ENCODE measurements around the gene CCNG2. TPM values are rescaled to one million over a fixed set of nuclear protein-coding genes. Genes with fewer than 3 reads are reported as not detected.

The CCNG2 gene
- total RNA-seq, 5 donors from 2014 or later (not counting 1 experiment from before 2014, with no cell fraction given): 18.9 to 25.5 (median 23.0) TPM

GRCh38 chr4:77183777-77184420 is 26.9 kb downstream of the CCNG2 start:
- ATAC-seq (replicated peaks in 1 of 4) (no peak), DNase-seq (no peak)
- Mint-ChIP-seq H3K36me3 (no peaks in the 10 kb centered on the region), H3K4me1 (no peaks in the 10 kb centered on the region), H3K27me3 (no peaks in the 10 kb centered on the region), H3K9me3 (no peaks in the 10 kb centered on the region), H3K4me3 (no peak overlapping the region), H3K27ac (no peak overlapping the region)
- ChIA-PET POLR2A (no interaction called here), CTCF (interaction anchor here in 1 of 2 donors (0.6 to 1.5 kb wide), 2 partner anchors 88 to 232 kb away, joined by 3 to 5 read pairs; no protein-coding TSS in a partner anchor)
- H3K27ac ChIP-seq (ENCODE audit: low read length): no peak overlapping the region
- no peak overlapping the region for H3K4me3 ChIP-seq (ENCODE audit: control insufficient read depth in 1 of 2, extremely low read depth in 1 of 2, low read length in 1 of 2)
- no peaks in the 10 kb centered on the region for H3K27me3 ChIP-seq (replicated peaks in 1 of 2; ENCODE audit: control insufficient read depth in 2 of 2, extremely low read depth in 1 of 2, insufficient read depth in 2 of 2, low read length in 1 of 2)
- no CpG with 5 or more reads among the region's 6 CpGs for WGBS (ENCODE audit: insufficient coverage)
- no peaks in the 10 kb centered on the region for H3K36me3 ChIP-seq (ENCODE audit: control insufficient read depth in 2 of 2, extremely low read depth in 1 of 2, insufficient read depth in 1 of 2, low read length in 1 of 2)
- no peaks in the 10 kb centered on the region for H3K9me3 ChIP-seq
- no peaks in the 10 kb centered on the region for H3K4me1 ChIP-seq (ENCODE audit: control insufficient read depth in 1 of 2, extremely low read depth in 1 of 2, insufficient read depth in 2 of 2, low read length in 2 of 2)

GRCh38 chr4:77184974-77185373 is 28.0 kb downstream of the CCNG2 start:
- CTCF ChIA-PET: interaction anchor here in 1 of 2 donors (0.9 to 1.5 kb wide), 2 partner anchors 17 to 89 kb away, joined by 3 read pairs; no protein-coding TSS in a partner anchor
- DNase-seq: no peak
- Histone ChIP-seq H3K4me1 (ENCODE audit: control insufficient read depth in 1 of 2, extremely low read depth in 1 of 2, insufficient read depth in 2 of 2, low read length in 2 of 2) (no peaks in the 10 kb centered on the region), H3K4me3 (ENCODE audit: control insufficient read depth in 1 of 2, extremely low read depth in 1 of 2, low read length in 1 of 2) (no peak overlapping the region), H3K27me3 (replicated peaks in 1 of 2; ENCODE audit: control insufficient read depth in 2 of 2, extremely low read depth in 1 of 2, insufficient read depth in 2 of 2, low read length in 1 of 2) (no peaks in the 10 kb centered on the region), H3K9me3 (no peaks in the 10 kb centered on the region), H3K36me3 (ENCODE audit: control insufficient read depth in 2 of 2, extremely low read depth in 1 of 2, insufficient read depth in 1 of 2, low read length in 1 of 2) (no peaks in the 10 kb centered on the region), H3K27ac (ENCODE audit: low read length) (no peak overlapping the region)
- Mint-ChIP-seq H3K4me3 (no peak overlapping the region), H3K36me3 (no peaks in the 10 kb centered on the region), H3K27me3 (no peaks in the 10 kb centered on the region), H3K27ac (no peak overlapping the region), H3K9me3 (no peaks in the 10 kb centered on the region), H3K4me1 (no peaks in the 10 kb centered on the region)
- no peak for ATAC-seq (replicated peaks in 1 of 4)
- POLR2A ChIA-PET: no interaction called here

- H3K27me3 Mint-ChIP-seq: no peaks in the 10 kb centered on the region
- ATAC-seq (replicated peaks in 1 of 4): no peak
Measured at GRCh38 chr4:77185686-77186085, 28.7 kb downstream of the CCNG2 start.

GRCh38 chr4:77187322-77187721 is 30.3 kb downstream of the CCNG2 start:
- DNase-seq (no peak), ATAC-seq (replicated peaks in 1 of 4) (no peak)
- ChIA-PET POLR2A (interaction anchor here in 1 of 2 donors (0.6 kb wide), 1 partner anchor 94 kb away, joined by 4 read pairs; no protein-coding TSS in a partner anchor), CTCF (no interaction called here)
- H3K27ac Mint-ChIP-seq: no peak overlapping the region
- no peak overlapping the region for H3K4me3 ChIP-seq (ENCODE audit: control insufficient read depth in 1 of 2, extremely low read depth in 1 of 2, low read length in 1 of 2)
- no peak overlapping the region for H3K4me3 Mint-ChIP-seq
- H3K4me1 ChIP-seq (ENCODE audit: control insufficient read depth in 1 of 2, extremely low read depth in 1 of 2, insufficient read depth in 2 of 2, low read length in 2 of 2): no peaks in the 10 kb centered on the region
- H3K36me3 Mint-ChIP-seq: no peaks in the 10 kb centered on the region
- H3K9me3 ChIP-seq: no peaks in the 10 kb centered on the region
- H3K4me1 Mint-ChIP-seq: no peaks in the 10 kb centered on the region
- no peaks in the 10 kb centered on the region for H3K36me3 ChIP-seq (ENCODE audit: control insufficient read depth in 2 of 2, extremely low read depth in 1 of 2, insufficient read depth in 1 of 2, low read length in 1 of 2)
- no peaks in the 10 kb centered on the region for H3K9me3 Mint-ChIP-seq
- H3K27ac ChIP-seq (ENCODE audit: low read length): no peak overlapping the region
- H3K27me3 Mint-ChIP-seq: peaks cover 0 to 2% of the 10 kb centered on the region in 2 donors
- no CpG with 5 or more reads among the region's 2 CpGs for WGBS (ENCODE audit: insufficient coverage)
- no peaks in the 10 kb centered on the region for H3K27me3 ChIP-seq (replicated peaks in 1 of 2; ENCODE audit: control insufficient read depth in 2 of 2, extremely low read depth in 1 of 2, insufficient read depth in 2 of 2, low read length in 1 of 2)

More at GRCh38 chr4:77185686-77186085, 28.7 kb downstream of the CCNG2 start:
- no peak overlapping the region for H3K4me3 Mint-ChIP-seq
- Histone ChIP-seq H3K4me1 (ENCODE audit: control insufficient read depth in 1 of 2, extremely low read depth in 1 of 2, insufficient read depth in 2 of 2, low read length in 2 of 2) (no peaks in the 10 kb centered on the region), H3K27me3 (replicated peaks in 1 of 2; ENCODE audit: control insufficient read depth in 2 of 2, extremely low read depth in 1 of 2, insufficient read depth in 2 of 2, low read length in 1 of 2) (no peaks in the 10 kb centered on the region), H3K9me3 (no peaks in the 10 kb centered on the region), H3K4me3 (ENCODE audit: control insufficient read depth in 1 of 2, extremely low read depth in 1 of 2, low read length in 1 of 2) (no peak overlapping the region), H3K27ac (ENCODE audit: low read length) (no peak overlapping the region), H3K36me3 (ENCODE audit: control insufficient read depth in 2 of 2, extremely low read depth in 1 of 2, insufficient read depth in 1 of 2, low read length in 1 of 2) (no peaks in the 10 kb centered on the region)
- ChIA-PET POLR2A (interaction anchor here (0.6 kb wide), 2 partner anchors 147 to 247 kb away, joined by 3 to 5 read pairs; no protein-coding TSS in a partner anchor), CTCF (interaction anchor here in 1 of 2 donors (0.9 to 1.5 kb wide), 2 partner anchors 16 to 90 kb away, joined by 3 read pairs; no protein-coding TSS in a partner anchor)
- no peak for DNase-seq
- H3K27ac Mint-ChIP-seq: no peak overlapping the region
- H3K9me3 Mint-ChIP-seq: no peaks in the 10 kb centered on the region
- no peaks in the 10 kb centered on the region for H3K36me3 Mint-ChIP-seq
- H3K4me1 Mint-ChIP-seq: no peaks in the 10 kb centered on the region

GRCh38 chr4:77188498-77189220 is 31.7 kb downstream of the CCNG2 start:
- no peak overlapping the region for H3K27ac Mint-ChIP-seq
- WGBS (ENCODE audit: insufficient coverage): 66% methylated on average over 6 of the region's 9 CpGs
- Histone ChIP-seq H3K27ac (ENCODE audit: low read length) (no peak overlapping the region), H3K4me3 (ENCODE audit: control insufficient read depth in 1 of 2, extremely low read depth in 1 of 2, low read length in 1 of 2) (no peak overlapping the region), H3K9me3 (no peaks in the 10 kb centered on the region), H3K27me3 (replicated peaks in 1 of 2; ENCODE audit: control insufficient read depth in 2 of 2, extremely low read depth in 1 of 2, insufficient read depth in 2 of 2, low read length in 1 of 2) (no peaks in the 10 kb centered on the region), H3K4me1 (ENCODE audit: control insufficient read depth in 1 of 2, extremely low read depth in 1 of 2, insufficient read depth in 2 of 2, low read length in 2 of 2) (peaks cover 4 to 8% of the 10 kb centered on the region in 2 experiments), H3K36me3 (ENCODE audit: control insufficient read depth in 2 of 2, extremely low read depth in 1 of 2, insufficient read depth in 1 of 2, low read length in 1 of 2) (no peaks in the 10 kb centered on the region)
- H3K4me1 Mint-ChIP-seq: peaks cover 8% of the 10 kb centered on the region in 3 donors
- H3K9me3 Mint-ChIP-seq: no peaks in the 10 kb centered on the region
- peaks cover 0 to 3% of the 10 kb centered on the region in 2 donors for H3K27me3 Mint-ChIP-seq
- no peak for ATAC-seq (replicated peaks in 1 of 4)
- ChIA-PET POLR2A (no interaction called here), CTCF (interaction anchor here (0.9 to 1.7 kb wide), 3 partner anchors 14 to 96 kb away, joined by 3 to 4 read pairs (median 4); no protein-coding TSS in a partner anchor)
- H3K4me3 Mint-ChIP-seq: no peak overlapping the region
- no peaks in the 10 kb centered on the region for H3K36me3 Mint-ChIP-seq
- no peak for DNase-seq

GRCh38 chr4:77189412-77189811 is 32.4 kb downstream of the CCNG2 start:
- Histone ChIP-seq H3K4me3 (ENCODE audit: control insufficient read depth in 1 of 2, extremely low read depth in 1 of 2, low read length in 1 of 2) (no peak overlapping the region), H3K27ac (ENCODE audit: low read length) (no peak overlapping the region), H3K4me1 (ENCODE audit: control insufficient read depth in 1 of 2, extremely low read depth in 1 of 2, insufficient read depth in 2 of 2, low read length in 2 of 2) (peaks cover 12% of the 10 kb centered on the region in 2 experiments), H3K36me3 (ENCODE audit: control insufficient read depth in 2 of 2, extremely low read depth in 1 of 2, insufficient read depth in 1 of 2, low read length in 1 of 2) (no peaks in the 10 kb centered on the region), H3K27me3 (replicated peaks in 1 of 2; ENCODE audit: control insufficient read depth in 2 of 2, extremely low read depth in 1 of 2, insufficient read depth in 2 of 2, low read length in 1 of 2) (no peaks in the 10 kb centered on the region), H3K9me3 (no peaks in the 10 kb centered on the region)
- ChIA-PET POLR2A (no interaction called here), CTCF (interaction anchor here (0.6 to 1.7 kb wide), 3 partner anchors 14 to 142 kb away, joined by 3 to 4 read pairs (median 4); no protein-coding TSS in a partner anchor)
- Mint-ChIP-seq H3K36me3 (no peaks in the 10 kb centered on the region), H3K9me3 (no peaks in the 10 kb centered on the region), H3K4me3 (no peak overlapping the region), H3K27me3 (peaks cover 0 to 3% of the 10 kb centered on the region in 2 donors), H3K27ac (no peak overlapping the region), H3K4me1 (peaks cover 15 to 16% (median 16%) of the 10 kb centered on the region in 3 donors)
- no peak for ATAC-seq (replicated peaks in 1 of 4)
- no CpG with 5 or more reads among the region's 1 CpG for WGBS (ENCODE audit: insufficient coverage)
- no peak for DNase-seq

Measured in T-cell (primary cell).